Measurements from ENCODE around the gene MYO9B.

Gene MYO9B

GRCh38 chr19:17244618-17245534 lies 169.3 kb downstream of the MYO9B start:
- no peak for DNase-seq (ENCODE audit: low spot score)

- DNase-seq (ENCODE audit: low spot score): no peak
These were observed 170.0 kb downstream of the MYO9B start, which contains the start of gene NR2F6 for GRCh38 chr19:17245535-17245984. Gene NR2F6, minus strand, starts transcription at chr19:17245919. Its CDS starts 699 bp downstream, at chr19:17245220.

- DNase-seq (ENCODE audit: low spot score): no peak
These were observed 171.3 kb downstream of the MYO9B start for GRCh38 chr19:17246681-17247425.

GRCh38 chr19:17248011-17248776 lies 172.6 kb downstream of the MYO9B start:
- DNase-seq (ENCODE audit: low spot score): no peak

- no peak for DNase-seq (ENCODE audit: low spot score)
These were observed 174.4 kb downstream of the MYO9B start for GRCh38 chr19:17249887-17250548.

GRCh38 chr19:17254636-17255035 lies 179.1 kb downstream of the MYO9B start:
- no peak for DNase-seq (ENCODE audit: low spot score)

GRCh38 chr19:17255150-17255621 lies 179.6 kb downstream of the MYO9B start:
- DNase-seq (ENCODE audit: low spot score): no peak

- DNase-seq (ENCODE audit: low spot score): no peak
These were observed 180.6 kb downstream of the MYO9B start for GRCh38 chr19:17256130-17256529.

- DNase-seq (ENCODE audit: low spot score): no peak
These were observed 183.7 kb downstream of the MYO9B start for GRCh38 chr19:17259118-17259780.

GRCh38 chr19:17259934-17260333 lies 184.4 kb downstream of the MYO9B start:
- no peak for DNase-seq (ENCODE audit: low spot score)

- DNase-seq (ENCODE audit: low spot score): peak; percentile 91
These were observed 185.3 kb downstream of the MYO9B start for GRCh38 chr19:17260842-17261325.

- DNase-seq (ENCODE audit: low spot score): no peak
These were observed 187.0 kb downstream of the MYO9B start for GRCh38 chr19:17262557-17262956.
